NB4 (cell line): ENCODE measurements around the gene TMPRSS13.

Source experiments
- CTCF ChIP-seq: IDR thresholded peaks from one replicate; pipeline ENCODE4 v1.5.1; 2012; ENCODE audit warnings: low read depth, low read length
- POLR2A ChIP-seq: IDR thresholded peaks from 2 replicates; pipeline ENCODE4 v1.6.1; 2011; ENCODE audit warnings: mild to moderate bottlenecking; ENCODE audit not compliant: insufficient read length; ENCODE audit errors: extremely low read depth

GRCh38 chr11:117857734-117858414 lies 71.3 kb downstream of the TMPRSS13 start:
- TF ChIP-seq CTCF: no peak
- no peak for TF ChIP-seq POLR2A
